VCaP (cell line): ENCODE data around the gene HSH2D.

ENCODE experiments used
- H3K27ac ChIP-seq: fragments of 450-650 bp; 2 replicates; pipeline ENCODE4 v1.5.1; 2017
- TF ChIP-seq, protein P1 (sequence below): fragments of 450-650 bp; conservative IDR thresholded peaks from 2 replicates; pipeline ENCODE4 v1.5.1; 2017; ENCODE audit warnings: mild to moderate bottlenecking, moderate library complexity

Gene HSH2D, protein sequence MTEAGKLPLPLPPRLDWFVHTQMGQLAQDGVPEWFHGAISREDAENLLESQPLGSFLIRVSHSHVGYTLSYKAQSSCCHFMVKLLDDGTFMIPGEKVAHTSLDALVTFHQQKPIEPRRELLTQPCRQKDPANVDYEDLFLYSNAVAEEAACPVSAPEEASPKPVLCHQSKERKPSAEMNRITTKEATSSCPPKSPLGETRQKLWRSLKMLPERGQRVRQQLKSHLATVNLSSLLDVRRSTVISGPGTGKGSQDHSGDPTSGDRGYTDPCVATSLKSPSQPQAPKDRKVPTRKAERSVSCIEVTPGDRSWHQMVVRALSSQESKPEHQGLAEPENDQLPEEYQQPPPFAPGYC

DNA sequence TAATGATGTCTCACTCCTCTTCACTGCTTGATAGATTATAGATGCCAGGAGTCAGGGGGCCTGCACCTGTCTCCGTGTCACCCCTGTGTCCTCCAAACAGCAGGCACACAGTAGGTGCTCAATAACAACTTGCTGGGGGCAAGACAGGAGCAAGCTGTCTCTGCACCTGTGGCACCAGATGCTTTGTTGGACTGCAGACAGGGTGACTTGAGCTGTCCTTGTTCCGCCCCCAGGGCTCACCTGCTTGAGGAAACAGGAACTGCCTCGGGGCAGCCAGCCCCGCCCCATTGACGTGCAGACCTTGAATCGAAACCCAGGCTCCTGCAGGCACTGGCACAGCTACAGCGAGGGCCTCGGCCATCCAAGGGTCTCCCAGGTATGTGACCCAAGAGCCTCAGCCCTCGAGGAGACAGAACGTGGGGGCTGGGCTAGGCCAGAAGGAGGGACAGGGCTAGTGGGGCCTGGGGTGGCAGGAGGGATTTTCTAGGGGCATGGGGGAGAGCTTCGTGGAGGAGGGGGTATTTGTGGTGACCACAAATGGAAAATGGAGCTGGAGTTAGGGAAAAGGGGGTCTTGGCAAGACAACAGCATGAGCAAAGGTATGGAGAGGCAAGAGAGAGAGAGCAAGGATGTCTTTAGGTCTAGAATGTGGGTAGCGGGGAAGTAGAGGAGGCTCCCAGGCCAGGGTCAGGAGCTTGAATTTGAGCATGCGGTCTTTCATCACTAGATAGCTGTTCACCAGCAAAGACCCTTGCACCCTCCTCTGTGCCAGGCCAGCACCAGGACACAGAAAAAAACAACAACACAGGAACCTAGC, at the start of gene HSH2D:
HSH2D (plus strand) TSS at position 287 of the 817 bp plus-strand sequence. CDS start 5,066 bp downstream, outside the sequence.
- TF ChIP-seq, protein P1, sequence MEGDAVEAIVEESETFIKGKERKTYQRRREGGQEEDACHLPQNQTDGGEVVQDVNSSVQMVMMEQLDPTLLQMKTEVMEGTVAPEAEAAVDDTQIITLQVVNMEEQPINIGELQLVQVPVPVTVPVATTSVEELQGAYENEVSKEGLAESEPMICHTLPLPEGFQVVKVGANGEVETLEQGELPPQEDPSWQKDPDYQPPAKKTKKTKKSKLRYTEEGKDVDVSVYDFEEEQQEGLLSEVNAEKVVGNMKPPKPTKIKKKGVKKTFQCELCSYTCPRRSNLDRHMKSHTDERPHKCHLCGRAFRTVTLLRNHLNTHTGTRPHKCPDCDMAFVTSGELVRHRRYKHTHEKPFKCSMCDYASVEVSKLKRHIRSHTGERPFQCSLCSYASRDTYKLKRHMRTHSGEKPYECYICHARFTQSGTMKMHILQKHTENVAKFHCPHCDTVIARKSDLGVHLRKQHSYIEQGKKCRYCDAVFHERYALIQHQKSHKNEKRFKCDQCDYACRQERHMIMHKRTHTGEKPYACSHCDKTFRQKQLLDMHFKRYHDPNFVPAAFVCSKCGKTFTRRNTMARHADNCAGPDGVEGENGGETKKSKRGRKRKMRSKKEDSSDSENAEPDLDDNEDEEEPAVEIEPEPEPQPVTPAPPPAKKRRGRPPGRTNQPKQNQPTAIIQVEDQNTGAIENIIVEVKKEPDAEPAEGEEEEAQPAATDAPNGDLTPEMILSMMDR: no peak
- peak within 1 kb of the TSS; percentile 84 for H3K27ac ChIP-seq

DNA sequence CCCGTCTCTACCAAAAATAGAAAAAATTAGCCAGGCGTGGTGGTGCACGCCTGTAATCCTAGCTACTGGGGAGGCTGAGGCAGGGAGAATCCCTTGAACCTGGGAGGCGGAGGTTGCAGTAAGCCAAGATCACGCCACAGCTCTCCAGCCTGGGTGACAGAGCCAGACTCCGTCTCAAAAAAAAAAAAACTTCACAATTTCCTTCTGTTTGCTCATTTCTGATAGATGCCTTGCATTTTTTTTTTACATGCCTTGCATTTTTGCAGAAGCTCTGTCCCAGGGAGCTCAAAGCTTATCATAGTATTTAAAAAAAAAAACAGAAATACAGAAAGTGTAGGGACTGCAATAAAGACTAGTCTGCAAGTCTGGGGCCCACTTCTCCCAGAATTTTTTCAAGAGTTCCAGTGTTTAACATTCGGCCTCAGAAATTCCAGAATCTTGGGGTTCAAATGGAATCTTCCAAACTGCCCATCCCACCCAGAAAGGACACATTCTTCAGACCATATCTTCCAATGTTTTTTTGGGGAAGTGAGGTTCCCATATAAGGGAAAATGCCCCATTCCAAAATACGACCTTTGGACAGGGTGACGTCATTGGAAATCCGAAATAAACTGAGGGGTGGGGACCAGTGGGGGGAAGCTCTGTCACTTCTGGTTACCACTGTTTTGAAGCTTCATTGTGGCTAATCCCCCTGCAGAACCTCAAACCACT, 49.0 kb upstream of the HSH2D start:
- peak overlapping the region; percentile 99 for H3K27ac ChIP-seq
- TF ChIP-seq, protein P1: no peak

DNA sequence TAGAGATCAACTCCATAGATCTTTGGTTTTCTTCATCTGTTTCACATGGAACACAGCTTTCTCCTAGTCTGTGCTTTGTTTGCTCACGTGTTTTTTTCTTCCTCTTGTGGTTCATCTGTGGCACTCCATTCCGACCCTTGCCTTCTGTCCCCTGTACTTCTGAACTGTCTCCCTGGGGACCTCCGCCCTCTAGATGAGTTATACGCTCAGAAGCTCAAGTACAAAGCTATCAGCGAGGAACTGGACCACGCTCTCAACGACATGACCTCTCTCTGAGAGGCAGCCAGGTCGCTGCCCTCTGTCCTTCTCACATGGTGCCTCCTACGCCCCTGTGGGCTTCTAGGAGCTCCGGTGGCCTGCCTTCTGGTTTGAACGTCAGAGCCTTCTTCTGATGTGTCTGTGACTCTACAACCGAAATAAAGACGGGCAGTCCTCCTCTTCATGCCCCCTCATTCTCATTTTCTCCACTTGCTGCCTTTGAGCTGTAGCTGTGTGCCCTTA, 48.4 kb upstream of the HSH2D start:
- TF ChIP-seq, protein P1: no peak

DNA sequence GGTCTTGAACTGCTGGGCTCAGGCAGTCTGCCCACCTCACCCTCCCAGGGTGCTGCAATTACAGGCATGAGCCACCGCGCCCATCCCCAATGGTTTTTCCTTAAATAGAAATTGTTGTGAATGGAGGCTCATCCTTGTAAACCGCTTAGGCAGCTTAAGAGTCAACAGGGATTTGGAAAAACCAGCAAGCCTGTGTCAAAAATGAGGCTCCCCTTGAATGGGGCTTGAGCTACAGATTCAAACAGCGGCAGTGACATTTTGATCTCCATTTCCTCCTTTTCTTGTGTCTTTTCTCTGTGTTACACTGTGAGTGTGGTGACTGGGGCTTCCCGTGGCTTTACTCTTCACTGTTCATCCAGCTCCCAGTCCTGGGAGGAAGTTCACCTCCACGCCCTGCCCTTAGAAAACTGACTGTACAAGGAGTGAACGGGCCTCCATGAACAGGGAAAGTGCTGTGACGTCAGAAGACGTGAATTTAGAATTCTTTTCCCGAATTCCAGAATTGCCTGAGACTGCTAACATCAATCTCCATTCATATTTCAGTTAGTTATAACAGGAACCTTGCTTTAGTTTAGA, 47.1 kb upstream of the HSH2D start:
- peak overlapping the region; percentile 99 for H3K27ac ChIP-seq

More for the DNA sequence above, 48.4 kb upstream of the HSH2D start:
- peak overlapping the region; percentile 99 for H3K27ac ChIP-seq

DNA sequence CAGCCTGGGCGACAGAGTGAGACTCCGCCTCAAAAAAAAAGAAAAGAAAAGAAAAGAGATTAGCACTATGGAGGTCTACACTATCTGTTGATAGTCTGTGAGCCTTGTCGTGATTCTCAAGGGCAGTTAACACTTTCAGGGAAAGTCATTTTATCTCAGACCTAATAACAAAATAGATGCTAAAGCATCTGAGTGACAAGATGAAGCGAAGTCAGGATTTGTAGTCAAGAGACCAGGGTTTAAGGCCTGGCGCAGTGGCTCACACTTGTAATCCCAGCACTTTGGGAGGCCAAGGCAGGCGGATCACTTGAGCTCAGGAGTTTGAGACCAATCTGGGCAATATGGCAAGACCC, 45.1 kb upstream of the HSH2D start:
- peak overlapping the region; percentile 99 for H3K27ac ChIP-seq
- TF ChIP-seq, protein P1: no peak

More for the DNA sequence above, 47.1 kb upstream of the HSH2D start:
- TF ChIP-seq, protein P1: no peak

DNA sequence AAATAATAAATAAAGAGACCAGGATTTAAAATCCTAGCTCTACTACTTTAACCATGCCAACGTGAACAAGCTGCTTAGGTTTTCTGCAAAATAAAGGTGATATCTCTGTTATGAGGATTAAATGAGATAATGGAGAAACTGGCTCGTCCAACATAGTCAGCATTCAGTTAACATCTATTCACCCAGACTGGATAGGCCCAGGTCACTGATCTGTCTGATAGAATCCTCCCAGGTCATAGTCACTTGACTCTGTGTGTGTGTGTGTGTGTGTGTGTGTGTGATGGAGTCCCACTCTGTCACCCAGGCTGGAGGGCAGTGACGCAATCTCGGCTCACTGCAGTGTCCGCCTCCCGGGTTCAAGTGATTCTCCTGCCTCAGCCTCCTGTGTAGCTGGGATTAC, 44.7 kb upstream of the HSH2D start:
- H3K27ac ChIP-seq: peak overlapping the region; percentile 99

DNA sequence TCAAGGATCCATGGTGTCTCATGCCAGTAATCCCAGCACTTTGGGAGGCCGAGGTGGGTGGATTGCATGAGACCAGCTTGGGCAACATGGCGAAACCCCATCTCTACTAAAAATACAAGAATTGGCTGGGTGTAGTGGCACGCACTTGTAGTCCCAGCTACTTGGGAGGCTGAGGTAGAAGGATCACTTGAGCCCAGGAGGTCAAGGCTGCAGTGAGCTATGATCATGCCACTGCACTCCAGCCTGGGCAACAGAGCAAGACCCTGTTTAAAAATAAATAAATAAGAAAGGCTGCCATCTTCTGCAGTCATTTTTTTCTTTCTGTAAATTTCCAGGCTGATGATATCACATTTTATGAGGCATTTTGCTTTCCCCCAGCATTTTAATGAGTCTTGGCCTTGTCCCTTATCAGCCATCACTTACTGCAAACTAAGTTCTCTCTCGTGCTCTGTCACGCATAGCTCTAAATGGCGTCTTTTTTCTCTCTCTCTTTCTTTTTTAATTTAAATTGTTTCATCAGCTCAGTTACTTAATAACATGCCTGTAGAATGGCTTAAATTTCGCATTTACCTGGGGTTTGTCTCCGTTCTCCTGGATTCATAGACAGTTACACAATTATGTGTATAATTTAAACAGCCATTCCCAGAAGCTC, 44.0 kb upstream of the HSH2D start:
- peak overlapping the region; percentile 99 for H3K27ac ChIP-seq

More for the DNA sequence above, 44.7 kb upstream of the HSH2D start:
- TF ChIP-seq, protein P1: no peak
